GM12878 (cell line): ENCODE results near the gene COL25A1. TPM values are rescaled to one million over a fixed set of nuclear protein-coding genes. Genes with fewer than 3 reads are reported as not detected.

Source experiments
- ATAC-seq: fragments of 200-7000 bp; cut with Tn5 transposase; 3 replicates; pipeline ENCODE4 v1.9.1; 2020; ENCODE audit warnings: mild to moderate bottlenecking, moderate library complexity
- BruUV-seq: library from RNA; stranded (reverse); fragments of 400-500 nt; replicated peaks from 2 replicates; lab custom pipeline; 2021; lab: Mats Ljungman, UMichigan
- CTCF ChIA-PET: fragments of 300-600 bp; sonication (Branson Sonifier 250); formaldehyde crosslinking; extraction: SDS; loops from one replicate; lab custom pipeline; 2021; ENCODE audit warnings: inconsistent platforms; lab: Yijun Ruan, JAX
- POLR2A ChIA-PET: fragments of 350-600 bp; formaldehyde crosslinking; extraction: SDS; loops from one replicate; lab custom pipeline; 2021; ENCODE audit warnings: inconsistent platforms; lab: Charles Lee
- RAD21 ChIA-PET: fragments of 300-600 bp; sonication (Branson Sonifier 250); formaldehyde crosslinking; loops from one replicate; lab custom pipeline; 2023; ENCODE audit warnings: antibody characterized with exemption; ENCODE audit not compliant: unreplicated experiment; lab: Charles Lee
- SMC1A ChIA-PET: fragments of 300-600 bp; sonication (Branson Sonifier 250); formaldehyde crosslinking; loops from one replicate; lab custom pipeline; 2023; ENCODE audit not compliant: unreplicated experiment, uncharacterized antibody; lab: Charles Lee
- DNase-seq: peaks from one replicate; pipeline ENCODE4 v3.0.0-alpha.2; 2011; ENCODE audit warnings: low read depth, low spot score
- FAIRE-seq: peaks from 3 replicates; lab custom pipeline; 2011; peaks lifted over from hg19 to GRCh38; lab: Jason Lieb, UNC
- H2AFZ ChIP-seq: 2 replicates; pipeline ENCODE4 v1.6.0; 2011; ENCODE audit warnings: low read depth, low read length, control low read depth; ENCODE audit not compliant: control insufficient read depth
- H3K27ac ChIP-seq: 2 replicates; pipeline ENCODE4 v1.5.1; 2011; ENCODE audit warnings: control low read depth; ENCODE audit not compliant: control insufficient read depth, insufficient read depth
- H3K27me3 ChIP-seq, 2 experiments: replicated peaks in 1 of 2; 2 replicates each; pipeline versions ENCODE4 v1.6.0 to v1.6.1; 2011; ENCODE audit warnings: low read length in 1 of 2; ENCODE audit not compliant: control insufficient read depth in 2 of 2, insufficient read depth in 2 of 2
- H3K36me3 ChIP-seq, 2 experiments: 2 replicates each; pipeline ENCODE4 v1.5.1; 2011; ENCODE audit warnings: low read length in 1 of 2; ENCODE audit not compliant: control insufficient read depth in 2 of 2, insufficient read depth in 2 of 2
- H3K4me1 ChIP-seq: 2 replicates; pipeline ENCODE4 v1.6.1; 2011; ENCODE audit warnings: mild to moderate bottlenecking, low read length, moderate library complexity, mixed read lengths; ENCODE audit not compliant: control insufficient read depth, insufficient read depth
- H3K4me2 ChIP-seq: 2 replicates; pipeline ENCODE4 v1.6.0; 2011; ENCODE audit warnings: control low read depth; ENCODE audit not compliant: control insufficient read depth, insufficient read depth
- H3K4me3 ChIP-seq: fragments of 200-600 bp; sonication (generic); 2 replicates; pipeline ENCODE4 v1.5.1; 2016
- H3K79me2 ChIP-seq: 2 replicates; pipeline ENCODE4 v1.6.0; 2011; ENCODE audit warnings: low read length; ENCODE audit not compliant: control insufficient read depth, insufficient read depth
- H3K9ac ChIP-seq: 2 replicates; pipeline ENCODE4 v1.8.0; 2011; ENCODE audit warnings: low read length, control low read depth, mixed read lengths; ENCODE audit not compliant: control insufficient read depth, insufficient read depth
- H3K9me3 ChIP-seq: replicated peaks from 3 replicates; pipeline ENCODE4 v1.5.1; 2011; ENCODE audit warnings: mild to moderate bottlenecking, low read length; ENCODE audit not compliant: control insufficient read depth, insufficient read depth
- H4K20me1 ChIP-seq: 2 replicates; pipeline ENCODE4 v1.6.0; 2011; ENCODE audit not compliant: control insufficient read depth, insufficient read depth
- BMI1 ChIP-seq: fragments of 450-650 bp; IDR thresholded peaks from 2 replicates; pipeline ENCODE4 v1.6.1; 2016; ENCODE audit warnings: mild to moderate bottlenecking, moderate library complexity, borderline replicate concordance
- BRCA1 ChIP-seq: IDR thresholded peaks from 2 replicates; pipeline ENCODE4 v1.6.1; 2011; ENCODE audit warnings: low read depth, low read length, improper control_type of control experiment
- E4F1 ChIP-seq: fragments of 450-650 bp; IDR thresholded peaks from 2 replicates; pipeline ENCODE4 v1.6.1; 2018; ENCODE audit warnings: borderline replicate concordance, mild to moderate bottlenecking; ENCODE audit not compliant: partially characterized antibody
- FOXK2 ChIP-seq: fragments of 450-650 bp; IDR thresholded peaks from 2 replicates; pipeline ENCODE4 v1.6.1; 2017; ENCODE audit warnings: mild to moderate bottlenecking, moderate library complexity
- IKZF2 ChIP-seq, 2 experiments: fragments of 450-650 bp; IDR thresholded peaks; 2 replicates each; pipeline ENCODE4 v1.6.1; 2017; ENCODE audit warnings: mild to moderate bottlenecking in 2 of 2, moderate library complexity in 2 of 2
- MYC ChIP-seq: IDR thresholded peaks from 2 replicates; pipeline ENCODE4 v1.6.1; 2011; ENCODE audit warnings: mild to moderate bottlenecking, low read length, moderate library complexity, inconsistent platforms; ENCODE audit not compliant: insufficient read depth, insufficient replicate concordance, insufficient read length, severe bottlenecking
- POU2F2 ChIP-seq: IDR thresholded peaks from 3 replicates; pipeline ENCODE4 v1.6.1; 2011; ENCODE audit warnings: low read depth, mild to moderate bottlenecking, low read length, borderline replicate concordance
- SIN3A ChIP-seq: IDR thresholded peaks from 2 replicates; pipeline ENCODE4 v1.6.1; 2012; ENCODE audit warnings: low read depth, low read length, improper control_type of control experiment
- TCF12 ChIP-seq: IDR thresholded peaks from 2 replicates; pipeline ENCODE4 v1.6.1; 2011; ENCODE audit warnings: low read depth, mild to moderate bottlenecking, low read length
- WGBS: methylation state at CpG from one replicate; pipeline ENCODE4 v1.1.6; 2016; ENCODE audit warnings: low lambda C conversion rate; ENCODE audit not compliant: insufficient replicate concordance, insufficient coverage; ENCODE audit errors: missing lambda C conversion rate; 5-methylcytosine and 5-hydroxymethylcytosine counted together
- in situ Hi-C: fragments of 300-500 bp; cut with MboI; formaldehyde crosslinking; loops from 9 replicates; pipeline ENCODE4 v1.14.3; 2018; ENCODE audit warnings: mixed read lengths
- intact Hi-C: fragments of 100-400 bp; cut with micrococcal nuclease; formaldehyde crosslinking; loops from one replicate; pipeline ENCODE4 v1.14.2; 2022; ENCODE audit not compliant: unreplicated experiment
- polyA plus RNA-seq, 11 experiments: library from polyadenylated mRNA; depleted of rRNA in 4 of 11; unstranded in 6 of 11; stranded (reverse) in 5 of 11; fragments of >200 nt; fragmentation: Nextera tagmentation in 4 of 11; fragmentation: Illumina TruSeq in 1 of 11; extraction: Ambion mirVana in 4 of 11; extraction: Trizol in 1 of 11; gene quantifications; 1 replicate in 1 of 11; 2 replicates in 10 of 11; pipeline versions ENCODE4 v1.2.1 to v1.2.3, GENCODE V29; 2011 to 2016; ENCODE audit warnings: inconsistent platforms in 2 of 11, missing spikeins in 2 of 11, low read depth in 1 of 11
- total RNA-seq, 4 experiments: library from RNA; depleted of rRNA in 3 of 4; stranded (reverse); fragments of >200 nt in 3 of 4; fragmentation: Illumina TruSeq in 1 of 4; extraction: Trizol in 1 of 4; gene quantifications; 2 replicates each; pipeline versions ENCODE4 v1.2.1 to v1.2.3, GENCODE V29; 2013 to 2021
- TF ChIP-seq, protein P1 (sequence below): fragments of 450-650 bp; IDR thresholded peaks from 2 replicates; pipeline ENCODE4 v1.6.1; 2018; ENCODE audit warnings: mild to moderate bottlenecking, low read depth, moderate library complexity; ENCODE audit not compliant: partially characterized antibody
- TF ChIP-seq, protein P2 (sequence below): IDR thresholded peaks from 2 replicates; pipeline ENCODE4 v1.6.1; 2011; ENCODE audit warnings: borderline replicate concordance, low read depth, mild to moderate bottlenecking, moderate library complexity, low read length; ENCODE audit not compliant: insufficient read depth, poor library complexity, severe bottlenecking

COL25A1 gene
- total and polyA plus RNA-seq, 10 of the 15 experiments (the other 5 are each of a cell fraction or from before 2014, with no cell fraction given), result 0.01 to 0.26 (median 0.12) TPM; not detected in 6

- no peak for TF ChIP-seq BRCA1
- no peak for TF ChIP-seq FOXK2
- no peak for TF ChIP-seq MYC
- TF ChIP-seq, protein P1, sequence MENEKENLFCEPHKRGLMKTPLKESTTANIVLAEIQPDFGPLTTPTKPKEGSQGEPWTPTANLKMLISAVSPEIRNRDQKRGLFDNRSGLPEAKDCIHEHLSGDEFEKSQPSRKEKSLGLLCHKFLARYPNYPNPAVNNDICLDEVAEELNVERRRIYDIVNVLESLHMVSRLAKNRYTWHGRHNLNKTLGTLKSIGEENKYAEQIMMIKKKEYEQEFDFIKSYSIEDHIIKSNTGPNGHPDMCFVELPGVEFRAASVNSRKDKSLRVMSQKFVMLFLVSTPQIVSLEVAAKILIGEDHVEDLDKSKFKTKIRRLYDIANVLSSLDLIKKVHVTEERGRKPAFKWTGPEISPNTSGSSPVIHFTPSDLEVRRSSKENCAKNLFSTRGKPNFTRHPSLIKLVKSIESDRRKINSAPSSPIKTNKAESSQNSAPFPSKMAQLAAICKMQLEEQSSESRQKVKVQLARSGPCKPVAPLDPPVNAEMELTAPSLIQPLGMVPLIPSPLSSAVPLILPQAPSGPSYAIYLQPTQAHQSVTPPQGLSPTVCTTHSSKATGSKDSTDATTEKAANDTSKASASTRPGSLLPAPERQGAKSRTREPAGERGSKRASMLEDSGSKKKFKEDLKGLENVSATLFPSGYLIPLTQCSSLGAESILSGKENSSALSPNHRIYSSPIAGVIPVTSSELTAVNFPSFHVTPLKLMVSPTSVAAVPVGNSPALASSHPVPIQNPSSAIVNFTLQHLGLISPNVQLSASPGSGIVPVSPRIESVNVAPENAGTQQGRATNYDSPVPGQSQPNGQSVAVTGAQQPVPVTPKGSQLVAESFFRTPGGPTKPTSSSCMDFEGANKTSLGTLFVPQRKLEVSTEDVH, result no peak
- no peak for TF ChIP-seq TCF12
Measured at GRCh38 chr4:109294006-109294405, 8.5 kb downstream of the COL25A1 start (continued).

- intact Hi-C loops, result loop anchor here (5.0 to 10.0 kb wide), 3 partner anchors 214 to 607 kb away; no protein-coding TSS in a partner anchor
- no peaks in the 10 kb centered on the region for H3K27me3 ChIP-seq
- 14% methylated on average over 2 of the region's 2 CpGs for WGBS
- no peaks in the 10 kb centered on the region for H3K36me3 ChIP-seq
- H2AFZ ChIP-seq, result no peak overlapping the region
- H3K27ac ChIP-seq, result no peak overlapping the region
- H3K4me2 ChIP-seq, result no peak overlapping the region
- POLR2A ChIA-PET, result no interaction called here
- no peak for FAIRE-seq
- H3K4me1 ChIP-seq, result no peaks in the 10 kb centered on the region
- no TSS peak for BruUV-seq
- in situ Hi-C loops, result no loop called here
- no peak for DNase-seq
- CTCF ChIA-PET, result interaction anchor here (1.3 to 8.8 kb wide), 3 partner anchors 26 to 214 kb away, joined by 3 to 88 read pairs (median 12); no protein-coding TSS in a partner anchor
- H3K9ac ChIP-seq, result no peak overlapping the region
- H3K9me3 ChIP-seq, result no peaks in the 10 kb centered on the region
- H3K4me3 ChIP-seq, result no peak overlapping the region
- SMC1A ChIA-PET, result interaction anchor here (1.2 to 5.3 kb wide), 6 partner anchors 8 to 215 kb away, joined by 3 to 62 read pairs (median 14); no protein-coding TSS in a partner anchor
- no peaks in the 10 kb centered on the region for H4K20me1 ChIP-seq
- TF ChIP-seq SIN3A, result no peak
- TF ChIP-seq, protein P2, sequence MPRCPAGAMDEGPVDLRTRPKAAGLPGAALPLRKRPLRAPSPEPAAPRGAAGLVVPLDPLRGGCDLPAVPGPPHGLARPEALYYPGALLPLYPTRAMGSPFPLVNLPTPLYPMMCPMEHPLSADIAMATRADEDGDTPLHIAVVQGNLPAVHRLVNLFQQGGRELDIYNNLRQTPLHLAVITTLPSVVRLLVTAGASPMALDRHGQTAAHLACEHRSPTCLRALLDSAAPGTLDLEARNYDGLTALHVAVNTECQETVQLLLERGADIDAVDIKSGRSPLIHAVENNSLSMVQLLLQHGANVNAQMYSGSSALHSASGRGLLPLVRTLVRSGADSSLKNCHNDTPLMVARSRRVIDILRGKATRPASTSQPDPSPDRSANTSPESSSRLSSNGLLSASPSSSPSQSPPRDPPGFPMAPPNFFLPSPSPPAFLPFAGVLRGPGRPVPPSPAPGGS, result no peak
- no peak for TF ChIP-seq POU2F2
- TF ChIP-seq IKZF2 (IDR thresholded peaks at IDR 0.05), result no peak
- TF ChIP-seq E4F1, result no peak
- TF ChIP-seq BMI1, result no peak
- TF ChIP-seq, all 136 proteins: peak for 0
- RAD21 ChIA-PET, result interaction anchor here (1.1 to 4.5 kb wide), 4 partner anchors 11 to 53 kb away, joined by 3 to 54 read pairs (median 16); no protein-coding TSS in a partner anchor
- no peaks in the 10 kb centered on the region for H3K79me2 ChIP-seq
- ATAC-seq, result no peak
Measured at GRCh38 chr4:109291707-109292238, 10.7 kb downstream of the COL25A1 start.
